SH-SY5Y (cell line): ENCODE measurements around the gene LTB4R.

Source experiments
- GATA2 ChIP-seq: IDR thresholded peaks from 2 replicates; pipeline ENCODE4 v1.6.1; 2011; ENCODE audit warnings: mild to moderate bottlenecking, low read depth, low read length
- GATA3 ChIP-seq: IDR thresholded peaks from 2 replicates; pipeline ENCODE4 v1.6.1; 2011; ENCODE audit warnings: low read depth, mild to moderate bottlenecking, low read length, moderate library complexity

- TF ChIP-seq GATA3 (no peak), GATA2 (no peak)
These were observed 14.8 kb upstream of the LTB4R start for GRCh38 chr14:24296341-24297157.
